HG03439 (cell line): ENCODE measurements around the gene RAPGEF1.

ENCODE experiments used
- ATAC-seq: cut with Tn5 transposase; IDR thresholded peaks from one replicate; pipeline ENCODE4 v1.9.1; 2021; ENCODE audit warnings: mild to moderate bottlenecking, moderate library complexity; ENCODE audit not compliant: unreplicated experiment

RAPGEF1 gene

GRCh38 chr9:131732061-131732526 lies 7.8 kb downstream of the RAPGEF1 start:
- ATAC-seq = no peak

- no peak for ATAC-seq
Measured at GRCh38 chr9:131731644-131732043, 8.2 kb downstream of the RAPGEF1 start.

- ATAC-seq = no peak
Measured at GRCh38 chr9:131731237-131731636, 8.6 kb downstream of the RAPGEF1 start.

GRCh38 chr9:131728961-131729360 lies 10.9 kb downstream of the RAPGEF1 start:
- ATAC-seq = peak; percentile 22

- ATAC-seq = no peak
Measured at GRCh38 chr9:131728546-131728910, 11.3 kb downstream of the RAPGEF1 start.

GRCh38 chr9:131727795-131728545 lies 11.9 kb downstream of the RAPGEF1 start:
- ATAC-seq = no peak

- no peak for ATAC-seq
Measured at GRCh38 chr9:131727184-131727759, 12.6 kb downstream of the RAPGEF1 start.

- no peak for ATAC-seq
Measured at GRCh38 chr9:131724683-131725082, 15.2 kb downstream of the RAPGEF1 start.

GRCh38 chr9:131723632-131724031 lies 16.2 kb downstream of the RAPGEF1 start:
- ATAC-seq = no peak

- no peak for ATAC-seq
Measured at GRCh38 chr9:131722255-131722654, 17.6 kb downstream of the RAPGEF1 start.

GRCh38 chr9:131721076-131721475 lies 18.8 kb downstream of the RAPGEF1 start:
- ATAC-seq = no peak

GRCh38 chr9:131720330-131720729 lies 19.5 kb downstream of the RAPGEF1 start:
- peak; percentile 37 for ATAC-seq

- ATAC-seq = no peak
Measured at GRCh38 chr9:131719262-131719908, 20.5 kb downstream of the RAPGEF1 start.

- ATAC-seq = no peak
Measured at GRCh38 chr9:131717719-131718460, 22.0 kb downstream of the RAPGEF1 start.

- no peak for ATAC-seq
Measured at GRCh38 chr9:131715906-131716305, 24.0 kb downstream of the RAPGEF1 start.

GRCh38 chr9:131714821-131715220 lies 25.1 kb downstream of the RAPGEF1 start:
- ATAC-seq = no peak

- ATAC-seq = no peak
Measured at GRCh38 chr9:131714161-131714646, 25.7 kb downstream of the RAPGEF1 start.

GRCh38 chr9:131713016-131713415 lies 26.9 kb downstream of the RAPGEF1 start:
- no peak for ATAC-seq

GRCh38 chr9:131712151-131712716 lies 27.6 kb downstream of the RAPGEF1 start:
- ATAC-seq = no peak

GRCh38 chr9:131709771-131710431 lies 30.0 kb downstream of the RAPGEF1 start:
- ATAC-seq = peak; percentile 54
